GM19328 (cell line): ENCODE data around the gene DDX6.
"Not testable (repeated sequence)": the region's sequence is repeated elsewhere in the genome, so short reads cannot be mapped to it uniquely, and the experiment has no call there.

Experiments
- ATAC-seq: cut with Tn5 transposase; IDR thresholded peaks from one replicate; pipeline ENCODE4 v1.9.1; 2021; ENCODE audit warnings: mild to moderate bottlenecking, moderate library complexity; ENCODE audit not compliant: unreplicated experiment

DDX6 gene

DNA sequence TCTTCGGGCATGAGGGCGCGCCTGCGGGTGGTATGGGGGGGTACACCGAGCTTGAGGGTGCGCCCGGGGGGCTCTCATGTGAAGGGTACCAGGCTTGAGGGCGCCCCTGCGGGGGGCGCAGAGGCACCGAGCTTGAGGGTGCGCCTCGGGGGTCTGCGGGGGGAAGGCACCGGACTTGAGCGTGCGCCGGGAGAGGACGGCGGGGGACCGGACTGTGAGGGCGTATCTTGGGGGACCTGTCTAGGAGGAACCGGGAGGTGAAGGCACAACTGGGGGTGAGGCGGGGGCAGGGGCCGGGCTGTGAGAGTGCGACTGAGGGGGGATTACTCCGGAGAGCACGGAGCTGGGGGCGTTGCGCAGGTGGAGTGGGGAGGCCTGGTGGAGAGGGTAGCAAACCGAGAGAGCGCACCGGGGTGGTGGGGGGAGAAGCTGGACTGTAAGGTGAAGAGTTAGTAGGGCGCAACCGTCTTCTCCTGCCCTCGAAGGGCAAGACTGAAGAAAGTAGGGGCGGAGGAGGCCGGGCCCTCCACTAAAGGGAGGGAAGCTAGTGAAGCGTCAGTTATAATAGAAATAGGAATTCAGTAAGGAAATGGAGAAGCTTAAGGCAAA lies 1.1 kb upstream of the DDX6 start:
- no peak for ATAC-seq

DNA sequence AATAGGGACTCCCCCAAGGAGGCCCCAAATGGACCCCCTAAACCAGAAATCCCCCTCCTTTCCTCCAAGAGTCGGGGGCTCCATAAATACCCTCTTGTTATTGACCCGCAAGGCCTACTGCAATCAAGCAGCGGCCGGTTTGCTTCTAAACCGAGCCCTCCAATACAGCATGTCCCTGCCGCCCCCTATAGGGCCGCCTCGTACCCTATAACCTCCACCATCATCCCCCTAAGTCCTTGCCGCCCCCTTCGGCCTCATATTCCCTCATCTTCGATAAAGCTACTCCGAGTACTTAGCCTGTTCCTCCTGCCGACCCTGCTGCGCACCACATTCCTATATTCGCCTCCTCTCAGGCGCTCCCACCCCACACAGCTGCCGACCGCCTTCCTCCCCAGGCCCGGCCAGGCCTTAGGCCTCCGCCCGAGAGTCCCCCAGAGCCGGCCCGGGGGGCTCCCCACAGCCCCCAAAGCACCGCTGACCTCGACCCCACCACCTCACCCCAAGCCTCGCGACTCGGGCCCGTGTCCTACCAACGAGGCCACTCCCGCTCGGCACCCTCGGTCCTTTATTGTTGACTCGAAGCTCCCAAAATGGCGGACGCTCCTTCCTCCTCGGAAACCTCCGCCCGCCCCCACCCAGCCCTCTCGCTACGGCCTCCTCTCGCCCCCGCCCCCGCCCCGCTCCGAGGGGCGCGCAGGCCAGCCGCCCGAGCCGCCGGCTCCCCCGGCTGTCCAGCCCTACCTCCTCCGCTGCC lies 430 bp downstream of the DDX6 start:
- ATAC-seq: no peak

DNA sequence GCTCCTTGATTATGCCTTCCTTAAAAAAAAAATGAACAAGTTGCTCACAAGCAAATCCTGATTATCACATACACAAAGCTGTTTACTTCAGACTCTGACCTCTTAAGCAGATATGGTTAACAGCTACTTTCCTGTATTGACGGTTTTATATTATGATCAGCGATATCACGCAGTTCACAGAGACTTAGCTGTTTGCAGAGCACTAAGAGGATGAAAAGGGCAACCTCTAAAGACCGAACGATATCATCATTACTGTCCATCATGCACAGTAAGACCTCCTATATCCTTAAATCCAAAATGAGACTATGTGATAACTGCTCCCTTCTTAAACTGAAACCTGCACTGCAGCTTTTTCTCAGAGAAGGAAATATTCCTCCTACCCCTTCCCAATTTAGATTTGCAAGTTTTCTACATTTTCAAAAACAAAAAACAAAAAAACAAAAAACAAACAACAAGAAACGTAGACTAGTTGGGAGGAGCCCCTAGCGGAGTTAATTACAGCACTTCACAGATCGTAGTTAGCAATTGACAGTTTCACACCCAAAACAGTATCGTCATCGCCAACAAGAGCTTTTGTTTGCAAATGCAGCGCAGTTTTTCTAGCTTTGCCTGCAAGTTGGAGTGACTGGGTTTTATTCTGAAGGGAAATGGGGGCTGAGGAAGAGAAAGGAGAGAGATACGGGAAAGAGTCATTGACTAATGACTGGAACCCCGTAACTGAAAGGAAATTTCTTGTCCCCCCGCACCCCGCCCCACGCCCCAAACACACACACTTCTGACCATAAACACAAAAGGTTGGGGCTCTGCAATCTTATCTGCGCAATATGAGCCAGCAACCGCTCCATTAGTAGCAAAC lies 1.2 kb downstream of the DDX6 start:
- no peak for ATAC-seq

DNA sequence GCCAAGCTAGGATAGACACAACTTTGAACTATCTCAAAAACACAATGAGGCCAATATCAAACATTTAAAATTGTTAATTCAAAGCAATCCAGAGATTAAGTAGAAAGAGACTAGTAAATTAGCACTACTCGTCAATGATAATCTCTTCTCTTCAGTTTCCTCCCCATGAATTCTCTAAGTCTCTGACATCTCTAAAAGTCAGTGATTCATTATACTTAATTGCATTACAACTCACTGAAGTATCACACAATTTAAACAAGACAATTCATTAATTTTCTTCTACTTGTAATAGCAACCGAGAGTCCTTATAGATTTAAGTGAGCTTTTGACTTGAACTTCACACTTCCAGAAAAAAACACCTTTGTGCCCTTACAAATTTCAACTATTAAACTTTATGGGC lies 4.3 kb downstream of the DDX6 start:
- no peak for ATAC-seq

DNA sequence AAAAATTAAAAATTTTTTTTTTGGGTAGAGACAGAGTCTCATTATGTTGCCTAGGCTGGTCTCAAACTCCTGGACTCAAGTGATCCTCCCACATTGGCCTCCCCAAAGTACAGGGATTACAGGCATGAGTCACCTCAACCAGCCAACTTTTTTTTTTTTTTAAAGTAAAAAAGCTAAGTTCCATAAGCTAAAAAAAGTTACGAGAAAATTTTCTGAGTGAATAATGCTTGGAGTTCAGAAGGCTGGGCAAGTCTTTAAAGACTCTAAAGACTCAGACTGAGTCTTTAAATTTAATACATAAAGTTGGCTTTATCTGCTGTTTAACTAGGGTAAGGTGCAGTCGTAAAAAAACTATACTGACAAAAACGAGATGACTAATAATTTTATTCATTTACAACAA lies 5.6 kb downstream of the DDX6 start:
- no peak for ATAC-seq

DNA sequence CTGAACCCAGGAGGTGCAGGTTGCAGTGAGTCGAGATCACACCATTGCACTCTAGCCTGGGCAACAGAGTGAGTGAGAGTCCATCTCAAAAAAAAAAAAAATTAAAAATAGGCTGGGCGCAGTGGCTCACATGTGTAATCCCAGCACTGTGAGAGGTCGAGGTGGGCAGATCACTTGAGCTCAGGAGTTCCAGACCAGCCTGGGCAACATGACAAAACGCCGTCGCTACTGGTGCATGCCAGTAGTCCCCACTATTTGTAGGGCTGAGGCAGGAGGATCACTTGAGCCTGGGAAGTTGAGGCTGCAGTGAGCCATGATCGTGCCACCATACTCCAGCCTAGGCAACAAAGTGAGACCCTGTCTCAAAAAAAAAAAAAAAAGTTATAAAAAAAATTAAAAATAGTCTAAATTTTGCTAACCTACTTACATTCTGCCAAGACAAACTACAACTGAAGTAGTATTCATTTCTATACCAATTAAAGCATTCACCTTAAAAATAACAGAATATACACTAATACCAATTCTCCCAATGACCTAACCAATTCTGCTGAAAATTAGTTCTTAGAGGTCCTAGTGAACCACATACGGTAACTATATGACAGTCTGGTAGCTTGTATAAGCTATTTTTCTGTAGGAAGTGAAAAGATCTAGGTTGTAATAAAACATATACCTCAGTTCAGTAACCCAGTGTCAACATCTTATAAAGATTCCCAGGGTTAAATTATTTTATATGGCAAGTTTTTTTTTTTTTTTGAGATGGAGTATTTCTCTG lies 7.1 kb downstream of the DDX6 start:
- no peak for ATAC-seq

DNA sequence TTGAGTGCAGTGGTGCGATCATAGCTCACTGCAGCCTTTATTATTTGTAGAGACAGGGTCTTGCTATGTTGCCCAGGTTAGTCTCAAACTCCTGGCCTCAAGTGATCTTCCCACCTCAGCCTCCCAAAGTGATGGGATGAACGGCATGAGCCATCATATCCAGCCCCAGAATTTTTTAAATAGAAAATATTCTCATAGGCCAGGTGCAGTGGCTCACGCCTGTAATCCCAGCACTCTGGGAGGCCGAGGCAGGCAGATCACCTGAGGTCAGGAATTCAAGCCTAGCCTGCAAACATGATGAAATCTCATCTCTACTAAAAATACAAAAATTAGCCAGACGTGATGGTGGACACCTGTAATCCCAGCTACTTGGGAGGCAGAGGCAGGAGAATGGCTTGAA lies 7.6 kb downstream of the DDX6 start:
- ATAC-seq: not testable (repeated sequence)

DNA sequence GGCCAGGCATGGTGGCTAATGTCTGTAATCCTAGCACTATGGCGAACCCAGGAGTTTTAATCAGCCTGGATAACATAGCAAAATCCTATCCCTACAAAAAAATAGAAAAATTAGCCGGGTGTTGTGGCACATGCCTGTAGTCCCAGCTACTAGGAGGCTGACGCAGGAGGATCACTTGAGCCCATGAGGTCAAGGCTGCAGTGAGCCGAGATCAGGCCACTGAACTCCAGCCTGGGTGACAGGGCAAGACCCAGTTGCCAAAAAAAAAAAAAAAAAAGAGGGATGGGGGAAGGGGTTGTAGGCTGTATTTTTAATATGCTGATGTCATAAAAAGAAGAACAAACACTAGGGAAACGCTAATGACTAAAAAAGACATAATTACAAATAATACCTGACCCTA lies 12.1 kb downstream of the DDX6 start:
- ATAC-seq: no peak

DNA sequence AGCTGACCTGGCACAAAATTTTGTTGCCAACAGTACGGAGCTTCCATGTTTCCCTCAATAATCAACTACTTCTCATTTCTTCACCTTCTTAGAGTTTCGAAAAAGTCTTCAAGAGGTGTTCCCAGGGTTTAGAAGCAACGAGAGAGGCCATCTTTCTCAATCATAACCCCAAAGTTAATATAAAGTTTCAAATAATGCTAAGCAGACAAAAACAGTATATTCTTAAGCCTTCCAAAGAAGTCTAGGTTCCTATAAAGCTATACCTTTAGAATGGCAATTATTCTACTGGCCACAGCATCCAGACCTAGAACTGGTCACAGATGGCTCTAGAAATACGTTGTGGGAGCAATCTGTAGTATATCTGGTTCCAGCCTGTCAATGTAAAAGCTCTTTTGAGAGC lies 16.9 kb downstream of the DDX6 start:
- ATAC-seq: no peak

DNA sequence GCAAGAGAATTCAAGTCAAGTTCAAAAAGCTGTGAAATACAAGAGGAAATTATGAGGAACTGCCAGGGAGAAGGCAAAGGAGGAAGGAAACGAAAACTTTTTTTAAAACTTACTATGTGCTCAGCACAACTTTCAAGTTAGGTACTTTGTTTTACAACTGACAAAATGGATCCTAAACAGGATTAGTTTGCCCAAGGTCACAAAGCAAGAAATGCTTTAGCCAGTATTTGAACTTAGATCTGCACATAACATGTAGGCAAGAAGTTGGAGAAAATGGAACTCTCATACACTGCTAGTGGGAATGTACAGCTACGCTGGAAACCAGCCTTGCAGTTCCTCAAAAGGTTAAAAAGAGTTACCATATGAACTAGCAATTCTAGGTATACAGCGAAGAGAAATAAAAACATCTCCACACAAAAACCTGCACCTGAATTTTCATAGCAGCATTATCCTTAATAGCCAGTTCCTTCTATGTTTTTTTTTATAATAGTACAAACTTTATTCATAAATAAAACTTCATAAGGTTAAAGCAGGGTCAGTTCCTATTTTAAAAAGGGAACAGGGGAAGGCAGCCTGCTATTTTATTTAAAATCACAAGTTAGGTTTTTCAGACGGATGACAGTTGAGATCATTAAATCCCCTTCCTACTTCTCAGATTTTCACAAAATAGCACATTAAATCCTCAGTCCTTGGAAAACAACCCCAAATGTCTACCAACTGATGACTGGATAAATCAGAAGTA lies 19.2 kb downstream of the DDX6 start:
- no peak for ATAC-seq

DNA sequence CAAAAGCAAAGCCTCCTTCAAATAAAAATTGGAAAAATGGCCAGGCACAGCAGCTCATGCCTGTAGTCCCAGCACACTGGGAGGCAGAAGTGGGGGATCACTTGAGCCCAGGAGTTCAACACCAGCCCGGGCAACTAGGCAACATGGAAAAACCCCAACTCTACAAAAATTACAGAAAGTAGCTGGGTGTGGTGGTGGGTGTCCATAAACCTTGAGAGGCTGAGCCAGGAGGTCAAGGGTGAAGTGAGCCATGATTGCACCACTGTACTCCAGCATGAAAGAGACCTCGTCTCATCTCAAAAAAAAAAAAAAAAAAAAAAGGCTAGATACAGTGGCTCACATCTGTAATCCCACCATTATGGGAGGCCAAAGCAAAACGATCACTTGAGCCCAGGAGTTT lies 22.3 kb downstream of the DDX6 start:
- ATAC-seq: no peak

DNA sequence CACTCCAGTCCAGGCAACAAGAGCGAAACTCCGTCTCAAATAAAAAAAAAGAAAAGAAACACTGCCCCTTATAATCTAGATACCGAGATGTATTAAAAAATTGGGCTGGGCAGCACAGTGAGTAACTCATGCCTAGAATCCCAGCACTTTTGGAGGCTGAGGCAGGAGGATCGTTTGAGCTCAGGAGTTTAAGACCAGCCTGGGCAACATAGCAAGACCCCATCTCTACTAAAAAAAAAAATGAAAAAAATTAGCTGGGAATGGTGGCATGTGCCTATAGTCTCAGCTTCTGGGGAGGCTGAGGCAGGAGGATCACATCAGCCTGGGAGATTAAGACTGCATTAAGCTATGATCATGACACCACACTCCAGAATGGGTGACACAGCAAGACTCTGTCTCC lies 24.9 kb downstream of the DDX6 start:
- no peak for ATAC-seq

DNA sequence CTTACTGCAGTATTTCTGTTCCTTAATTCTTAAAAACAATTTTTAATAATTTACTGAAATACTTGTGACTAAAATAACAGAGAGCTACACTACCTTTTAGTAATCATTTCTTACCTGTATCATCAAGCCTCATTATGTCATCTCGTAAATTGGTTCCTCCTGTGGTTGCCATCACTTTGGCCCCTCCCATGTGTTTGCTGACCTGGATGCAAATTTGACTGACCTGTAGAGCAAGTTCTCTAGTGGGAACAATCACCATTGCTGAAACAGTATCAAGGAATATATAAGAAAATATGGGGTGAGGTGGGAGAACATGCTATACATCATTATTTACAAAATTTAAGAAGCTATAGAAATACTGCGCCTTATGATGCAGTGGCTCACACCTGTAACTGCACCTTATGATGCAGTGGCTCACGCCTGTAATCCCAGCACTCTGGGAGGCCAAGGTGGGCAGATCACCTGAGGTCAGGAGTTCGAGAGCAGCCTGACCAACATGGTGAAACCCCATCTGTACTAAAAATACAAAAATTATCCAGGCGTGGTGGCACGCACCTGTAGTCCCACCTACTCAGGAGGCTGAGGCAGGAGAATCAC lies 25.8 kb downstream of the DDX6 start:
- not testable (repeated sequence) for ATAC-seq

DNA sequence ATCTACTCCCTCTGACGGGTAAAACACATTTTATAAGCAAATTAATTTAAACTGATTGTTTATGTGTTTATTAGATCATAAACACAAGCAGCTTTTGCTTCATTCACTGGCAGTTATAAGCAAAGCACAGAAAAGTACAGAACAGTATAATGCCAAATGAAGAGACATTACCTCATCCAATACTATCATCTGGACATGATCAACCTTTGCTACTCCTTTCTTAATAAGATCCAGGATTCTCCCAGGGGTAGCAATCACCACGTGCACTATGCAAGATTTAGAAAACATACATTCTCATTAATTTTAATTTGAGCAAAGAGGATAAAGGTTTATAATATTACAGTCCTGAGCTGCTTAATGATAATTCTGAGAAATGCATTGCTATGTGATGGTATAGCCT lies 27.9 kb downstream of the DDX6 start:
- ATAC-seq: no peak

DNA sequence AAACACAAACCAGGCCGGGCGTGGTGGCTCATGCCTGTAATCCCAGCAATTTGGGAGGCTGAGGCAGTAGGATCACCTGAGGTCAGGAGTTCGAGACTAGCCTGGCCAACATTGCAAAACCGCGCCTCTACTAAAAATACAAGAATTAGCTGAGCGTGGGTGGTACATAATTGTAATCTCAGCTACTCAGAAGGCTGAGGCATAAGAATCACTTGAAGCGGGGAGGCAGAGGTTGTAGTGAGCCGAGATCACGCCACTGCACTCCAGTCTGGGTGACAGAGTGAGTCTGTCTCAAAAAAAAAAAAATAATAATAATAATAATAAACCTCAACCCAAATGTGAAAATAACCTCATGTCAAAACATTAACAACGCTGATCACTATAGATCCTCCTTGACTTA lies 29.0 kb downstream of the DDX6 start:
- ATAC-seq: not testable (repeated sequence)

DNA sequence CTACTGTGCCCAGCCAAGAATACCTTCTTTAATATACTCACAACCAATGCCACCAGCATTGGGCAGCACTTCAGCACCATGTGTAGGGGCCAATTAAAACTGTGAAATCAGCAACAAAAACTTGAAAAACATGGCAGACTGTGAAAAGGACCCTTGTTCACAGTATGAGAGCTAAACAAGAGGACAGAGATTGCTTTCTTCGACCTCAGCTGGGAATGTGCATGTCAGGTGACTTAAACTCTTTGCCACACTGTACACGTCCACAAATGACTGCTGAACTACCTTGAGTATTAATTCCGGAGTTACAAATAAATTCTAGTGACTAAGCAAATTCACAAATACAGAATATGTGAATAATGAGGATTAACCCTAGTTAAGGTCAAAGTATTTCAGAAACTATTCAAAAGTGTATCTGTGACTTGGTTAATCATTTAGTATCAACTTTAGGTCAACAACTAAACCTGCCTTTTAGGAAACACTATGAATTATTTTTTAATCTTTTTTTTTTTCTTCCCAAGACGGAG lies 33.0 kb downstream of the DDX6 start:
- no peak for ATAC-seq

DNA sequence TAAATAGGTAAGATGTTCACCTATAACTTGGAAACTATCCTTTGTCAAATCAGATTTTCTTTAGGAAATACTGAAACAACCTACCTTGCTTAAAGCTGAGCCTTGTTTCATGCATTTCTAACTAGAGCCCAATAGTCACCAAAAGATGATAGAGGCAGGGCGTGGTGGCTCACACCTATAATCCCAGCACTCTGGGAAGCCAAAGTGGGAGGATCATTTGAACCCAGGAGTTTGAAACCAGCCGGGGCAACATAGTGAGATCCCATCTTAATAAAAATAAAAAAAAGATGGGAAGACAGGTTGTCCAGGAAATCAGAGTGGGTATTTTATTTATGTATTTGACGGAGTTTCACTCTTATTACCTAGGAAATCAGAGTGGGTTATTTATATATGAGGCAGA lies 38.3 kb downstream of the DDX6 start:
- no peak for ATAC-seq

DNA sequence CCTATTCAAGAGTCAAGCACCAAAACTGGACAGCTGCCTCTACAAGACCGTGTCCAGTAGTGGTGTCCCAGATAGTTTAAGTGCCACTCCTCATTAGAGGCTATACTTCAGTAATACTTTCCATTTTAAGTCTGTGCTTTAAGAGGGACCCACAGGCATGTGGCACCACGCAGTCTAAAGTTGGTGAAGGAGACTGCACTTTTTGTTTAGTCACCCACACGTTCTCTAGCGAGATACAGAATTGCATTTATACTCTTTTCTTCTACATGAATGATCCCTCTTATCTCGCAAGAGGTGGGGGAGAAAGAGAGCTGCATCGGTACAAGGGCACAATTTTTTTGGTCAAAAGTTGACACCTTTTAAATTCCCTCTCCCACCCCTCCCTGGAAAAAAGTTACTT lies 41.5 kb downstream of the DDX6 start:
- ATAC-seq: no peak

DNA sequence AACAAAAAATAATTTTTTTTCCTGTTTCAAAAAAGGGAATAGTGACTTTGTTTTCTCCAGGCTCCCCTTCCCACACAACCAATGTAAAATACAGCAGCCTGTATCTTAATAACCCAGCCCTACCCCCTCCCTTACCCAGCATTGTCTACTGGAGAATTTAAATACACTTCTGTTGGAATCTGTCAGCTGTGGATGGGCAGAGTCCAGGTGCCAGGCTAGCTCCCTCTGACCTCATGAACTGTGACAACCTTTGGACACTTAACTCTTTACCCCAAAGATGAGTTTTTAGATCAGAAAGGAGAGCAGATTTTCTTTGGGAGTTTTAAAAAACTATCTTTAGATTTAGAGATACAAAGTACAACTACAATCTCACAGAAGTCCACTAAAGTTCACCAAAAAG lies 42.9 kb downstream of the DDX6 start:
- ATAC-seq: no peak
